ENCODE measurements around the gene BCHE. TPM values are rescaled to one million over a fixed set of nuclear protein-coding genes. Genes with fewer than 3 reads are reported as not detected.

The BCHE gene
- total and polyA plus RNA-seq, 2 donors (not counting 3 experiments of a cell fraction or from before 2014, with no cell fraction given), result 0.27 to 0.66 TPM

DNA sequence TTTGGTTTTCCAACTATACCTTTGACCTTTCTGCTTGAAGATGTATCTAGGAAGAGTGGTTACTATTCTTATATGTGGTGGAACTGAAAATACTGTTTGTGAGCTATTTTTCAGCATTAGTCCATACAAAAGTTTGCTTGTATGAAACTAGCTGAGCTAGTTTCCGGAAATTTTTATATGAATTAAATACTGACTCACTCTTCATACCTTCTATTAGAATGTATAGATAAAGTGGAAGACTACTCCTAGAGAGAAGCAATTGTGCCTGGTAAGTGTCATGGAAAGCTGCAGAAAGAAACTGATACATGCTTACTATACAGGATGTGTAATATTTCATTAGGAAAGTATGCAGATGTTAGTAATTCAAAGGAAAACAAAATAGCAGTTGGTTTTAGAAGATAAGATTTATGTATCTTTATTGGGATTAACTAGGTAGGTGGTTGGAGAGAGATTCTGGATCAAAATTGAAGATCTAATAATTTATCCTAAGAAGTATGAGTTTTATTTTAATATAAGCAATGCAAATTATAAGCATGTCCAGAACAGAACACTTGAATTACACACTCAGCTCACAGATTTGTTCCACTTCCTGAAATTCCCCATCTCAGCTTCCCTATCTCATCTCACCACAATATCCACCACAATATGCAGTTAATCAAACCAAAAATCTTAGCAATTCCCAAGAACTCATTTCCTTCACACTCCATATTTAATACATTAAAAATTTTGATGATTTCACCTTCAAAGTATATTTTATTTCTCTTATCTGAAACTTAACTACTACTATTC lies 82.8 kb downstream of the BCHE start:
- no peaks in the 10 kb centered on the region for H3K27me3 ChIP-seq (ENCODE audit: control insufficient read depth in 2 of 2, insufficient read depth in 2 of 2, low read length in 2 of 2)
- H3K79me2 ChIP-seq (ENCODE audit: control insufficient read depth, insufficient read depth, low read length), result no peaks in the 10 kb centered on the region
- no peak for FAIRE-seq
- H3K36me3 ChIP-seq (ENCODE audit: control insufficient read depth in 2 of 2, extremely low read depth in 1 of 2, insufficient read depth in 2 of 2, low read length in 2 of 2), result no peaks in the 10 kb centered on the region
- TF ChIP-seq EZH2 (IDR thresholded peaks at IDR 0.05; ENCODE audit: borderline replicate concordance, low read depth, low read length, severe bottlenecking) (no peak), GATA2 (IDR thresholded peaks at IDR 0.05; ENCODE audit: insufficient read depth, insufficient read length, low read depth, low read length) (peak; percentile 62)
- no peak overlapping the region for H3K4me2 ChIP-seq (ENCODE audit: insufficient read depth, low read length)
- intact Hi-C loops (cut with micrococcal nuclease) (loop anchor here (2.0 kb wide), 1 partner anchor 112 kb away; no protein-coding TSS in a partner anchor), dilution Hi-C loops (cut with MboI; ENCODE audit: extremely low pct_ligation_motif_present, low sequenced_read_pairs) (no loop called here)
- no peaks in the 10 kb centered on the region for H4K20me1 ChIP-seq (replicated peaks; ENCODE audit: control insufficient read depth, extremely low read depth, insufficient read depth, low read length)
- CTCF ChIA-PET, result interaction anchor here (1.4 kb wide), 1 partner anchor 113 kb away, joined by 4 read pairs; no protein-coding TSS in a partner anchor
- H3K4me1 ChIP-seq (ENCODE audit: control insufficient read depth, extremely low read depth, insufficient read depth, low read length), result peaks cover 3% of the 10 kb centered on the region
- no peaks in the 10 kb centered on the region for H3K9me3 ChIP-seq (replicated peaks; ENCODE audit: control insufficient read depth, insufficient read depth, low read length)
- H3K9ac ChIP-seq (replicated peaks; ENCODE audit: extremely low read depth, insufficient read depth, low read length), result no peak overlapping the region
- peak; percentile 30 for DNase-seq (ENCODE audit: low read depth, low spot score)
- no peaks in the 10 kb centered on the region for H3K9me1 ChIP-seq (replicated peaks; ENCODE audit: control insufficient read depth, extremely low read depth, insufficient read depth, low read length)
- no peak overlapping the region for H2AFZ ChIP-seq (ENCODE audit: low read depth, low read length)
- BruUV-seq (replicated peaks), result no TSS peak
- POLR2A ChIA-PET, result no interaction called here
- no peak overlapping the region for H3K27ac ChIP-seq (ENCODE audit: insufficient read depth, low read depth, low read length)
- no peak overlapping the region for H3K4me3 ChIP-seq (replicated peaks in 1 of 3; ENCODE audit: insufficient read depth in 1 of 3, low read depth in 1 of 3, low read length in 3 of 3)

DNA sequence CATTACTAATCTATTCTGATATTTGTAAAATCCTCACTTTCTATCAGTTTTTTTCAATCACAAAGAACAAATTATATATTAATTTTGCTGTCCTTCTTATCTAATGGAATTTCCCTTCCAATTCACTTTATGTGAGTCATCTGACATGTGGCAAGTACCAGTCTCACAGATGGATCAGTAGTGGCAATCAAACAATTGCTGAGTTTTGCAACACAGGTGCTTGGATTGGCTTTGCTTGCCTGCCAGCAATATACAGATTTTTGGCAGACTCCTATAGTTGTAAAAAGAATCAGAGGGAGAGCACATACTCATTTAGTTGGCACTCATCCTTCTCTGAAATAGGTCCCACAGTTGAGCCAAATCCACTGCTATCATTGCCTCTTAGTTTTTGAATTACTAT lies 83.7 kb downstream of the BCHE start:
- Histone ChIP-seq H3K9me1 (replicated peaks; ENCODE audit: control insufficient read depth, extremely low read depth, insufficient read depth, low read length) (no peaks in the 10 kb centered on the region), H3K4me2 (ENCODE audit: insufficient read depth, low read length) (no peak overlapping the region), H3K9ac (replicated peaks; ENCODE audit: extremely low read depth, insufficient read depth, low read length) (peak overlapping the region; percentile 3), H3K36me3 (ENCODE audit: control insufficient read depth in 2 of 2, extremely low read depth in 1 of 2, insufficient read depth in 2 of 2, low read length in 2 of 2) (no peaks in the 10 kb centered on the region), H3K79me2 (ENCODE audit: control insufficient read depth, insufficient read depth, low read length) (no peaks in the 10 kb centered on the region), H3K27me3 (ENCODE audit: control insufficient read depth in 2 of 2, insufficient read depth in 2 of 2, low read length in 2 of 2) (no peaks in the 10 kb centered on the region), H3K4me1 (ENCODE audit: control insufficient read depth, extremely low read depth, insufficient read depth, low read length) (peaks cover 3% of the 10 kb centered on the region), H4K20me1 (replicated peaks; ENCODE audit: control insufficient read depth, extremely low read depth, insufficient read depth, low read length) (no peaks in the 10 kb centered on the region), H3K9me3 (replicated peaks; ENCODE audit: control insufficient read depth, insufficient read depth, low read length) (no peaks in the 10 kb centered on the region), H3K4me3 (replicated peaks in 1 of 3; ENCODE audit: insufficient read depth in 1 of 3, low read depth in 1 of 3, low read length in 3 of 3) (no peak overlapping the region), H3K27ac (ENCODE audit: insufficient read depth, low read depth, low read length) (no peak overlapping the region), H2AFZ (ENCODE audit: low read depth, low read length) (no peak overlapping the region)
- DNase-seq (ENCODE audit: low read depth, low spot score) (peak; percentile 53), FAIRE-seq (no peak)
- no TSS peak for BruUV-seq (replicated peaks)
- TF ChIP-seq POLR2A (IDR thresholded peaks at IDR 0.05; ENCODE audit: low read depth, low read length) (no peak), JUN (IDR thresholded peaks at IDR 0.05; ENCODE audit: borderline replicate concordance, insufficient read depth, insufficient read length, low read depth) (no peak), MYC (IDR thresholded peaks at IDR 0.05; ENCODE audit: low read depth, low read length) (no peak), EZH2 (IDR thresholded peaks at IDR 0.05; ENCODE audit: borderline replicate concordance, low read depth, low read length, severe bottlenecking) (no peak), GATA2 (IDR thresholded peaks at IDR 0.05; ENCODE audit: insufficient read depth, insufficient read length, low read depth, low read length) (no peak), MAX (IDR thresholded peaks at IDR 0.05; ENCODE audit: insufficient read depth, insufficient read length) (no peak), FOS (IDR thresholded peaks at IDR 0.05; ENCODE audit: borderline replicate concordance, insufficient read depth, low read length) (peak; percentile 24)
- TF ChIP-seq, protein P1, sequence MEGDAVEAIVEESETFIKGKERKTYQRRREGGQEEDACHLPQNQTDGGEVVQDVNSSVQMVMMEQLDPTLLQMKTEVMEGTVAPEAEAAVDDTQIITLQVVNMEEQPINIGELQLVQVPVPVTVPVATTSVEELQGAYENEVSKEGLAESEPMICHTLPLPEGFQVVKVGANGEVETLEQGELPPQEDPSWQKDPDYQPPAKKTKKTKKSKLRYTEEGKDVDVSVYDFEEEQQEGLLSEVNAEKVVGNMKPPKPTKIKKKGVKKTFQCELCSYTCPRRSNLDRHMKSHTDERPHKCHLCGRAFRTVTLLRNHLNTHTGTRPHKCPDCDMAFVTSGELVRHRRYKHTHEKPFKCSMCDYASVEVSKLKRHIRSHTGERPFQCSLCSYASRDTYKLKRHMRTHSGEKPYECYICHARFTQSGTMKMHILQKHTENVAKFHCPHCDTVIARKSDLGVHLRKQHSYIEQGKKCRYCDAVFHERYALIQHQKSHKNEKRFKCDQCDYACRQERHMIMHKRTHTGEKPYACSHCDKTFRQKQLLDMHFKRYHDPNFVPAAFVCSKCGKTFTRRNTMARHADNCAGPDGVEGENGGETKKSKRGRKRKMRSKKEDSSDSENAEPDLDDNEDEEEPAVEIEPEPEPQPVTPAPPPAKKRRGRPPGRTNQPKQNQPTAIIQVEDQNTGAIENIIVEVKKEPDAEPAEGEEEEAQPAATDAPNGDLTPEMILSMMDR (IDR thresholded peaks at IDR 0.05; ENCODE audit: extremely low read depth in 1 of 2, insufficient read depth in 1 of 2, low read depth in 1 of 2, low read length in 2 of 2), result no peak
- intact Hi-C loops (cut with micrococcal nuclease) (no loop called here), dilution Hi-C loops (cut with MboI; ENCODE audit: extremely low pct_ligation_motif_present, low sequenced_read_pairs) (no loop called here)
- ChIA-PET POLR2A (no interaction called here), CTCF (no interaction called here)
